ENCODE results near the gene NOL3.

Gene NOL3

GRCh38 chr16:67207249-67208091 lies 37.1 kb downstream of the NOL3 start:
- DNase-seq: no peak

GRCh38 chr16:67208154-67208896 lies 38.0 kb downstream of the NOL3 start:
- no peak for DNase-seq

GRCh38 chr16:67209565-67209964 lies 39.2 kb downstream of the NOL3 start:
- no peak for DNase-seq

- DNase-seq: no peak
These were observed 40.0 kb downstream of the NOL3 start for GRCh38 chr16:67210069-67210937.

- DNase-seq: no peak
These were observed 41.3 kb downstream of the NOL3 start for GRCh38 chr16:67211674-67212073.

- DNase-seq: no peak
These were observed 42.4 kb downstream of the NOL3 start for GRCh38 chr16:67212766-67213165.

- DNase-seq: no peak
These were observed 43.1 kb downstream of the NOL3 start for GRCh38 chr16:67213197-67214019.

GRCh38 chr16:67215706-67216105 lies 45.4 kb downstream of the NOL3 start:
- no peak for DNase-seq

GRCh38 chr16:67216612-67217490 lies 46.5 kb downstream of the NOL3 start:
- DNase-seq: no peak

GRCh38 chr16:67223992-67224391 lies 53.7 kb downstream of the NOL3 start:
- no peak for DNase-seq
